Tongue (tissue), 2 donors: ENCODE data around the gene TMEM178A. TPM values are rescaled to one million over a fixed set of nuclear protein-coding genes. Genes with fewer than 3 reads are reported as not detected.
A peak's percentile ranks its signal among the peaks of the same experiment; 100 is the strongest.

ENCODE experiments used
- DNase-seq: peaks from one replicate; pipeline ENCODE4 v3.0.0-alpha.2; 2015
- total RNA-seq: library from RNA; depleted of rRNA; stranded (reverse); fragments of >200 nt; gene quantifications from one replicate; pipeline ENCODE4 v1.2.3, GENCODE V29; 2014

The TMEM178A gene
- total RNA-seq, 1 donor from 2014 or later, result 4.9 TPM

GRCh38 chr2:39679805-39680204, 14.1 kb downstream of the TMEM178A start:
- DNase-seq, result no peak

- no peak for DNase-seq
Observed at GRCh38 chr2:39682066-39682692, 16.5 kb downstream of the TMEM178A start.

- no peak for DNase-seq
Observed at GRCh38 chr2:39683022-39683699, 17.4 kb downstream of the TMEM178A start.

- no peak for DNase-seq
Observed at GRCh38 chr2:39684464-39684863, 18.7 kb downstream of the TMEM178A start.

- DNase-seq, result no peak
Observed at GRCh38 chr2:39685126-39685525, 19.4 kb downstream of the TMEM178A start.

- no peak for DNase-seq
Observed at GRCh38 chr2:39686456-39686855, 20.7 kb downstream of the TMEM178A start.

- DNase-seq, result no peak
Observed at GRCh38 chr2:39688181-39688580, 22.5 kb downstream of the TMEM178A start.

GRCh38 chr2:39689272-39689841, 23.6 kb downstream of the TMEM178A start:
- no peak for DNase-seq

- no peak for DNase-seq
Observed at GRCh38 chr2:39689876-39690275, 24.2 kb downstream of the TMEM178A start.

- no peak for DNase-seq
Observed at GRCh38 chr2:39693245-39693644, 27.5 kb downstream of the TMEM178A start.

- DNase-seq, result peak; percentile 86
Observed at GRCh38 chr2:39696101-39696553, 30.4 kb downstream of the TMEM178A start.

- DNase-seq, result peak; percentile 79
Observed at GRCh38 chr2:39696838-39697237, 31.1 kb downstream of the TMEM178A start.

- peak; percentile 55 for DNase-seq
Observed at GRCh38 chr2:39697454-39697853, 31.7 kb downstream of the TMEM178A start.

- no peak for DNase-seq
Observed at GRCh38 chr2:39701137-39701536, 35.4 kb downstream of the TMEM178A start.

GRCh38 chr2:39703181-39703872, 37.6 kb downstream of the TMEM178A start:
- DNase-seq, result no peak

GRCh38 chr2:39704540-39704939, 38.8 kb downstream of the TMEM178A start:
- no peak for DNase-seq

GRCh38 chr2:39705638-39706037, 39.9 kb downstream of the TMEM178A start:
- DNase-seq, result no peak

GRCh38 chr2:39706312-39706711, 40.6 kb downstream of the TMEM178A start:
- no peak for DNase-seq

GRCh38 chr2:39706945-39707344, 41.2 kb downstream of the TMEM178A start:
- DNase-seq, result no peak

GRCh38 chr2:39708003-39708402, 42.3 kb downstream of the TMEM178A start:
- DNase-seq, result no peak

GRCh38 chr2:39710807-39711206, 45.1 kb downstream of the TMEM178A start:
- DNase-seq, result no peak

- no peak for DNase-seq
Observed at GRCh38 chr2:39712953-39713352, 47.2 kb downstream of the TMEM178A start.

GRCh38 chr2:39715095-39715494, 49.4 kb downstream of the TMEM178A start:
- no peak for DNase-seq
